HG03432 (cell line): ENCODE measurements around the gene TXNDC17.
"Not testable (repeated sequence)": the region's sequence is repeated elsewhere in the genome, so short reads cannot be mapped to it uniquely, and the experiment has no call there.

Experiments used
- ATAC-seq: cut with Tn5 transposase; IDR thresholded peaks from one replicate; pipeline ENCODE4 v1.9.1; 2021; ENCODE audit warnings: mild to moderate bottlenecking, moderate library complexity; ENCODE audit not compliant: unreplicated experiment

The TXNDC17 gene

GRCh38 chr17:6660101-6660500, 19.2 kb downstream of the TXNDC17 start:
- ATAC-seq: no peak

GRCh38 chr17:6660805-6661463, 20.1 kb downstream of the TXNDC17 start:
- peak; percentile 76 for ATAC-seq

- no peak for ATAC-seq
Measured at GRCh38 chr17:6661464-6661848, 20.6 kb downstream of the TXNDC17 start.

- ATAC-seq: not testable (repeated sequence)
Measured at GRCh38 chr17:6663200-6663599, 22.3 kb downstream of the TXNDC17 start.

- no peak for ATAC-seq
Measured at GRCh38 chr17:6666077-6666521, 25.2 kb downstream of the TXNDC17 start.

GRCh38 chr17:6666557-6666956, 25.7 kb downstream of the TXNDC17 start:
- no peak for ATAC-seq

- ATAC-seq: no peak
Measured at GRCh38 chr17:6667516-6667915, 26.7 kb downstream of the TXNDC17 start.

GRCh38 chr17:6668219-6668618, 27.4 kb downstream of the TXNDC17 start:
- no peak for ATAC-seq

- no peak for ATAC-seq
Measured at GRCh38 chr17:6668727-6669425, 28.0 kb downstream of the TXNDC17 start.

GRCh38 chr17:6669479-6670212, 28.8 kb downstream of the TXNDC17 start:
- ATAC-seq: no peak

- no peak for ATAC-seq
Measured at GRCh38 chr17:6670571-6670970, 29.7 kb downstream of the TXNDC17 start.

- no peak for ATAC-seq
Measured at GRCh38 chr17:6670999-6671398, 30.1 kb downstream of the TXNDC17 start.

GRCh38 chr17:6671431-6671830, 30.6 kb downstream of the TXNDC17 start:
- ATAC-seq: no peak

GRCh38 chr17:6674586-6674985, 33.7 kb downstream of the TXNDC17 start:
- no peak for ATAC-seq

- no peak for ATAC-seq
Measured at GRCh38 chr17:6675201-6675825, 34.5 kb downstream of the TXNDC17 start.

GRCh38 chr17:6676802-6677157, 35.9 kb downstream of the TXNDC17 start:
- no peak for ATAC-seq

GRCh38 chr17:6677158-6677831, 36.4 kb downstream of the TXNDC17 start:
- no peak for ATAC-seq

GRCh38 chr17:6677946-6678345, 37.1 kb downstream of the TXNDC17 start:
- no peak for ATAC-seq

- no peak for ATAC-seq
Measured at GRCh38 chr17:6679241-6679640, 38.4 kb downstream of the TXNDC17 start.

- ATAC-seq: no peak
Measured at GRCh38 chr17:6681176-6681575, 40.3 kb downstream of the TXNDC17 start.

- no peak for ATAC-seq
Measured at GRCh38 chr17:6681671-6682070, 40.8 kb downstream of the TXNDC17 start.
